PC-9 (cell line): ENCODE data around the gene HIBCH. TPM values are rescaled to one million over a fixed set of nuclear protein-coding genes. Genes with fewer than 3 reads are reported as not detected.

Experiments used
- BruUV-seq: library from RNA; stranded (reverse); fragments of 400-500 nt; replicated peaks from 2 replicates; lab custom pipeline; 2021; lab: Mats Ljungman, UMichigan
- CTCF ChIA-PET: fragments of 300-600 bp; sonication (Branson Sonifier 250); formaldehyde crosslinking; loops from one replicate; lab custom pipeline; 2022; ENCODE audit warnings: antibody characterized with exemption; lab: Charles Lee
- POLR2A ChIA-PET: fragments of 300-600 bp; sonication (Branson Sonifier 250); formaldehyde crosslinking; loops from one replicate; lab custom pipeline; 2022; ENCODE audit warnings: antibody characterized with exemption; ENCODE audit not compliant: unreplicated experiment; lab: Charles Lee
- DNase-seq, 2 experiments: peaks; one replicate each; pipeline versions ENCODE4 v3.0.0 to v3.0.0-alpha.2; 2015 to 2022; ENCODE audit warnings: mixed read lengths in 1 of 2
- H2AFZ ChIP-seq: fragments of 200-600 bp; sonication (generic); 2 replicates; pipeline ENCODE4 v1.8.1; 2017; ENCODE audit warnings: antibody characterized with exemption
- H3F3A ChIP-seq: fragments of 200-600 bp; sonication (generic); 2 replicates; pipeline ENCODE4 v1.8.1; 2017; ENCODE audit warnings: antibody characterized with exemption, mild to moderate bottlenecking, low read depth; ENCODE audit not compliant: insufficient read depth
- H3K27ac ChIP-seq: fragments of 200-600 bp; sonication (generic); 2 replicates; pipeline ENCODE4 v1.6.1; 2016; ENCODE audit warnings: mixed run types
- H3K27me3 ChIP-seq: fragments of 200-600 bp; sonication (generic); 2 replicates; pipeline ENCODE4 v1.6.1; 2016; ENCODE audit warnings: low read depth, mixed run types; ENCODE audit not compliant: insufficient read depth
- H3K36me3 ChIP-seq: fragments of 200-600 bp; sonication (generic); 2 replicates; pipeline ENCODE4 v1.6.1; 2016; ENCODE audit warnings: low read depth, mixed run types
- H3K4me1 ChIP-seq: fragments of 200-600 bp; sonication (generic); replicated peaks from 2 replicates; pipeline ENCODE4 v1.6.1; 2016; ENCODE audit warnings: mixed run types; ENCODE audit not compliant: insufficient read depth
- H3K4me2 ChIP-seq: fragments of 200-600 bp; sonication (generic); 2 replicates; pipeline ENCODE4 v1.6.1; 2017; ENCODE audit warnings: mixed run types
- H3K4me3 ChIP-seq: fragments of 200-600 bp; sonication (generic); 2 replicates; pipeline ENCODE4 v1.6.1; 2016; ENCODE audit warnings: mixed run types
- H3K79me2 ChIP-seq: fragments of 200-600 bp; sonication (generic); 2 replicates; pipeline ENCODE4 v1.6.1; 2017; ENCODE audit warnings: low read depth, mixed run types
- H3K9me2 ChIP-seq: fragments of 200-600 bp; sonication (generic); 2 replicates; pipeline ENCODE4 v1.8.1; 2017; ENCODE audit warnings: mild to moderate bottlenecking; ENCODE audit not compliant: insufficient read depth
- H3K9me3 ChIP-seq: fragments of 200-600 bp; sonication (generic); 2 replicates; pipeline ENCODE4 v1.8.1; 2016; ENCODE audit warnings: low read depth; ENCODE audit not compliant: insufficient read depth
- H4K20me1 ChIP-seq: fragments of 200-600 bp; sonication (generic); 2 replicates; pipeline ENCODE4 v1.8.1; 2017; ENCODE audit not compliant: insufficient read depth
- EZH2 ChIP-seq: fragments of 200-600 bp; sonication (generic); IDR thresholded peaks from 2 replicates; pipeline ENCODE4 v1.8.0; 2017; ENCODE audit warnings: antibody characterized with exemption, low read depth
- intact Hi-C: fragments of 100-400 bp; cut with micrococcal nuclease; formaldehyde crosslinking; loops from one replicate; pipeline ENCODE4 v1.10.0; 2022; ENCODE audit not compliant: unreplicated experiment
- total RNA-seq: library from RNA; stranded (reverse); gene quantifications from 2 replicates; pipeline ENCODE4 v1.2.3, GENCODE V29; 2021
- TF ChIP-seq, protein P1 (sequence below): fragments of 200-600 bp; sonication (generic); conservative IDR thresholded peaks from 2 replicates; pipeline ENCODE4 v1.6.1; 2017; ENCODE audit warnings: mixed run types, antibody characterized with exemption, mild to moderate bottlenecking, moderate library complexity

The HIBCH gene
- total RNA-seq, 1 experiment from 2014 or later, result 14.7 TPM

DNA sequence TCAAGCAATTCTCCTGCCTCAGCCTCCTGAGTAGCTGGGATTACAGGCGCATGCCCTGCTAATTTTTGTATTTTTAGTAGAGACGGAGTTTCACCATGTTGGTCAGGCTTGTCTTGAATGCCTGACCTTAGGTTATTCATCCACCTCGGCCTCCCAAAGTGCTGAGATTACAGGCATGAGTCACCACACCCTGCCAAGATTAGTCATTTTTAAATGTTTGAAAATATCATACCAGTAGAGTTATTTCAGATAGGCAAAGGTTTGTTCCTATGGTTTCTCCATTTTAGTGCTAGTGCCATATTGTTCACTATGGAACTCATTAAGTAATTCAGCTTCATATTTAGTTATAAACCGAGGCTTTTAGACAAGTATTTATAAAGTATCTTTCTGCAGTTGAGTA is 52.3 kb downstream of the HIBCH start:
- Histone ChIP-seq H4K20me1 (no peaks in the 10 kb centered on the region), H3K36me3 (no peaks in the 10 kb centered on the region), H3F3A (no peaks in the 10 kb centered on the region), H3K27ac (no peak overlapping the region), H3K27me3 (no peaks in the 10 kb centered on the region), H3K4me3 (no peak overlapping the region), H3K9me3 (no peaks in the 10 kb centered on the region), H3K9me2 (no peaks in the 10 kb centered on the region), H3K4me2 (no peak overlapping the region), H2AFZ (no peak overlapping the region), H3K4me1 (no peaks in the 10 kb centered on the region), H3K79me2 (no peaks in the 10 kb centered on the region)
- no TSS peak for BruUV-seq
- no peak for TF ChIP-seq EZH2
- TF ChIP-seq, protein P1, sequence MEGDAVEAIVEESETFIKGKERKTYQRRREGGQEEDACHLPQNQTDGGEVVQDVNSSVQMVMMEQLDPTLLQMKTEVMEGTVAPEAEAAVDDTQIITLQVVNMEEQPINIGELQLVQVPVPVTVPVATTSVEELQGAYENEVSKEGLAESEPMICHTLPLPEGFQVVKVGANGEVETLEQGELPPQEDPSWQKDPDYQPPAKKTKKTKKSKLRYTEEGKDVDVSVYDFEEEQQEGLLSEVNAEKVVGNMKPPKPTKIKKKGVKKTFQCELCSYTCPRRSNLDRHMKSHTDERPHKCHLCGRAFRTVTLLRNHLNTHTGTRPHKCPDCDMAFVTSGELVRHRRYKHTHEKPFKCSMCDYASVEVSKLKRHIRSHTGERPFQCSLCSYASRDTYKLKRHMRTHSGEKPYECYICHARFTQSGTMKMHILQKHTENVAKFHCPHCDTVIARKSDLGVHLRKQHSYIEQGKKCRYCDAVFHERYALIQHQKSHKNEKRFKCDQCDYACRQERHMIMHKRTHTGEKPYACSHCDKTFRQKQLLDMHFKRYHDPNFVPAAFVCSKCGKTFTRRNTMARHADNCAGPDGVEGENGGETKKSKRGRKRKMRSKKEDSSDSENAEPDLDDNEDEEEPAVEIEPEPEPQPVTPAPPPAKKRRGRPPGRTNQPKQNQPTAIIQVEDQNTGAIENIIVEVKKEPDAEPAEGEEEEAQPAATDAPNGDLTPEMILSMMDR, result no peak
- POLR2A ChIA-PET, result no interaction called here
- DNase-seq, result peak in 1 of 2 experiments; percentile 30
- CTCF ChIA-PET, result no interaction called here
- intact Hi-C loops, result no loop called here

DNA sequence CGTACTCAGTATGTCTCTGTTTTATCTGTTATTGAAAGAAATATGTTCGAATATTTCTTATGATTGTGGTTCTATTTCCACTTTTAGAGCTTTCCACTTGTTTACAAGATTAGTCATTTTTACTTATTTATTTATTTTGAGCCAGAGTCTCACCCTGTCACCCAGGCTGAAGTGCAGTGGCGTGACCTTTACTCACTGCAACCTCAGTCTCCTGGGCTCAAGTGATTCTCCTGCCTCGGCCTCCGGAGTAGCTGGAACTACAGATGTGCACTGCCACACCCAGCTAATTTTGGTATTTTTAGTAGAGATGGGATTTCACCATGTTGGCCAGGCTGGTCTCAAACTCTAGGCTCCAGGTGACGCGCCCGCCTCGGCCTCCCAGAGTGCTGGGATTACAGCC is 53.3 kb downstream of the HIBCH start:
- intact Hi-C loops, result no loop called here
- no peaks in the 10 kb centered on the region for H3K4me1 ChIP-seq
- no peak overlapping the region for H3K27ac ChIP-seq
- BruUV-seq, result no TSS peak
- no peaks in the 10 kb centered on the region for H3K36me3 ChIP-seq
- no peaks in the 10 kb centered on the region for H3F3A ChIP-seq
- no peaks in the 10 kb centered on the region for H3K9me3 ChIP-seq
- POLR2A ChIA-PET, result no interaction called here
- no peak overlapping the region for H2AFZ ChIP-seq
- no peak for DNase-seq
- CTCF ChIA-PET, result interaction anchor here (0.6 kb wide), 1 partner anchor 590 kb away, joined by 3 read pairs; no protein-coding TSS in a partner anchor
- no peaks in the 10 kb centered on the region for H3K9me2 ChIP-seq
- no peak overlapping the region for H3K4me2 ChIP-seq
- no peaks in the 10 kb centered on the region for H4K20me1 ChIP-seq
- TF ChIP-seq, protein P1, result no peak
- no peak for TF ChIP-seq EZH2
- no peak overlapping the region for H3K4me3 ChIP-seq
- H3K27me3 ChIP-seq, result no peaks in the 10 kb centered on the region
- no peaks in the 10 kb centered on the region for H3K79me2 ChIP-seq

DNA sequence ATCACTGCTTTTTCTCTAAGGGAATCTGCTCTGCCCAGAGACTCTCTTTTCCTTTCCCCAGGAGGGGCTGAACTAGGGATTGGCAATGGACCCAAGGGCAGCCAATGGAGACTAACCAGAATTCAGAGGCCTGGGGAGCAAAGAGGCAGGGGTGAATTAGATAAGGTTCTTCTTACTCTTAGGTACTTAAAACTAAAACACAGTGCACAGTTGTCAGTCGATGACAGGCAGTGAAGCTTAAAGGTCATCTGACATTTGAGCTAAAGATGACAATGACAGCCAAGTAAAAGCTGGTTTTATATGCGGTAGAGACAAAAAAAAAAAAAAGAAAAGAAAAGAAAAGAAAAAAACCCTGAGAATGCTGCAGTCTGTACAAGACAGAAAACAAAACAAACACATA is 57.8 kb downstream of the HIBCH start:
- Histone ChIP-seq H3F3A (no peaks in the 10 kb centered on the region), H3K36me3 (no peaks in the 10 kb centered on the region), H4K20me1 (no peaks in the 10 kb centered on the region), H3K9me2 (no peaks in the 10 kb centered on the region), H3K4me2 (no peak overlapping the region), H2AFZ (no peak overlapping the region), H3K9me3 (no peaks in the 10 kb centered on the region), H3K79me2 (no peaks in the 10 kb centered on the region), H3K4me3 (no peak overlapping the region), H3K27ac (no peak overlapping the region), H3K4me1 (no peaks in the 10 kb centered on the region), H3K27me3 (no peaks in the 10 kb centered on the region)
- CTCF ChIA-PET, result no interaction called here
- intact Hi-C loops, result no loop called here
- POLR2A ChIA-PET, result no interaction called here
- no TSS peak for BruUV-seq
- no peak for DNase-seq
- TF ChIP-seq, protein P1, result no peak
- TF ChIP-seq EZH2, result no peak
